Activated CD8-positive, alpha-beta memory T cell treated with anti-CD3 and anti-CD28 coated beads for 24 hours (primary cell): ENCODE results near the gene TPM1.
A peak's percentile ranks its signal among the peaks of the same experiment; 100 is the strongest.

Source experiments
- DNase-seq: peaks from one replicate; pipeline ENCODE4 v3.0.0-alpha.2; 2020

Gene TPM1

DNA sequence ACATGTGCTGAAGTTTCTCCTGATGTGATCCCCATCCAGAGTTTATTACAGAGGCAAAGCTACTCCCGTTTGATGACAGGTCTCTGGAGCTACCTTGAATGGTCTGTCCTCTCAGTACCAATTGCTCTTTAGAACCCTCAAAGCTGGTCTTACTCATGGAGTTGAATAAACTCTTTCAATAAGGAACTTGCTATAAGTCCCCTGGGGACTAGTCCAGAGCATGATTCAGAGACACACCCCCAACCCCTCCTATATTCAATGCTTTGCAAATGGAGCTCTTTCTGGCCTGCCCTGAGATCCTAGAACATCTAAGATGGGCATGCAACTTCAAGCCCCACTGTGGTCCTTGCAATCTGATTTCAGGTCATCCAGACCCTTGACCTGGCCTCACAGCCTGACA, 23.9 kb upstream of the TPM1 start:
- DNase-seq, result no peak

DNA sequence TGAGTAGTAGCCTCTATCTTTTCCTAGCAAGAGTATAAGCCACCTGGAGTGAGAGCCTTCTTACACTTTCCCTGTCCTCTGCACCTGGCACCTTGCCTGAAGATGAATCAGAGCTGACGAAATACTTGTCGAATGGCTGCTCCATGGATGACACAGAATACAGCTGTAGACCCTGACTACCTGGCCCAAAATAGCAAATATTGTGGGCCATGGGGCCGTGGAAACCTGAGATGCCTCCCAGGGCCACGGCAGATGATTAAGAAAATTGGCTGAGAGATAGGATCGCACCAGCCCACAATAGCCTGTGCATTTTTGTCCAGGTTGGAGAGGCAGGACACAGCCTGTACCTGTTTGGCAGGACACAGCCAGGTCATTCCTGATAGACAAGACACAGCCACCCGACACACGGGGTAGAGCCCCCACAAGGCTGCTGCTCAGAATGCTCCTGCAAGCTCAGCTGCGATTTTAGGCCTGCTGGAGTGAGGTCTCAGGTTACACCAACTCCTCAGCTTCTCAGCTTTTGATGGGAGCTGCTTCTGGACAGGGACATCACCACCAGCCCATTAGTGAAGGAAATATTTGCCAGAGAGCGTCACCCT, 22.9 kb upstream of the TPM1 start:
- no peak for DNase-seq

DNA sequence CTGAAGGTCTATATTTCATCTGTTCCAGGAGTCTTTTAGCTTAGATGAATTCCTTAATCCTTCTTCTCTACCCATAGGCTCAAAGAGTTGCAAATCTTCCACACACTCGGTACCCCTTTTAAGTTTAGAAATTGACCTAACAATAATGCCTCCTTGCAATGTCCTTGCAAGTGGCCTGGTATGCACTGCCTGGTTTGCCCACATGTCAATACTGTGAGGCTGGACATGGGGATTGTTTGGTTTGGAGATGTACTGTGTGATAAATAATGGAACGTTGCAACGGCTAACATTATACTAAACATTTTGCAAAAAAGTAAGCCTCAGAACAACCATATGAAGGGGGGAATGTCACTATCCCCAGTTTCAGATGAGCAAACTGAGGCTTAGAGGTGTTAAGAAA, 22.4 kb upstream of the TPM1 start:
- DNase-seq, result no peak

DNA sequence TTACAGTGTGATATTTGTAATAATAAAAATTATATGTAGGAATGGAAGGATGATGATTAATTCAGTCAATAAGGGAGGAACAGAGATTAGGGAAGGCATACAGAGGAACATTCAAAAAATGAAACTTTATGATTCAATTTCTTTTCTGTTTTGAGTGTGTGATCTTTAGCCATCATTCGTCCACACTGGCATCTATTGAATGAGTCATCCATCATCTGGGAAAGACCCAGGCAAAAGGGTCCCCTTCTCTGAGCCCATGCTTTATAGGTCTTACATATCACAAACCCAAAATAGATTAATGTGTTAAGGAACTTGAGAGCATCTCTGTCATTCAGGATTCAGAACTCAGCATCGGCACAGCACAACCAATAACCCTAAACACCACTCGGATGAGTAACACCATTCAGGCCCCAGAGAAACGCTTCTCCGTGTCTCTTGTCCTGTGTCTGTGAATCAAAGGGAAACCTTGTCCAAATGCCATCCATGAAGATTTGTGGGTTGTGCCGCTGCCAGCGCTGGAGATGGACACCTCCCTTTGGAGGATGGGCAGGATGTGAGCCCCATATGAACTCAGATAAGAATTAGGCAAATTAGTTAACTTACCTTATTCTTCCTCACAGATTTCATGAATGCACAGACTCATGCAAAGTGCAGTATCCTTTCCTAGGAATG, 21.7 kb upstream of the TPM1 start:
- DNase-seq, result no peak

DNA sequence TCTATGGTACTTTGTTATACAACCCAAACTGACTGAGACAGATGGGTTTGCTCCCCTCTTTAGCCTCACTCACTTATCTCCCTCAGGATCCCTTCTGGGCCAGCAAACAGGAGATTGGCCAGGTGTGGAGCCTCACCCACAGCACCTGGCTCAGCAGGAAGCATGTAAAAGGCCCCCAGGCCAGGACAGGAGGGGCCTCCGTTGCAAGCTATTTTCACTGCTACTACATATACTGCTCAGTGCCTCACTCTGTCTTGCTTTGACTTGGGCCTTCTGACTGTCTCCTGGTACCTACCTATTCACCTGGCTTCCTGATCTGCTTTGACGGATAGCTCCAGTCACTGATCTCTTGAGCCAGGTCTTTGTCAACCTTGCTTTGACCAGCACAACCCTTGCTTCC, 20.4 kb upstream of the TPM1 start:
- DNase-seq, result no peak

DNA sequence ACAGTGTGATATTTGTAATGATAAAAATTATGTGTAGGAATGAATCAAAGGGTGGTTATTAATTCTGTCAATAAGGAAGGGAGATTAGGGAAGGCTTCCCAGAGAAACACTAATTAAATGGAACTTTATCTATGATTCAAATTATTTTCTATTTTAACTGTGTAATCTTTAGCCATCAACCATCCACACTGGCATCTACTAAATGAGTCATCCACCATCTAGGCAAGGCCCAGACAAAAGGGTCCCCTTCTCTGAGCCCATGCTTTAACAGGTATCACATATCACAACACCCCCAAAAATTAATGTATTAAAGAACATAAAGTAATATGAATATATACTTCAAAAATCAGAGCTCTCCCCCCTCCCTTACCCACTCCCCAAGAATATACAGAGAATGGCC, 19.9 kb upstream of the TPM1 start:
- no peak for DNase-seq

DNA sequence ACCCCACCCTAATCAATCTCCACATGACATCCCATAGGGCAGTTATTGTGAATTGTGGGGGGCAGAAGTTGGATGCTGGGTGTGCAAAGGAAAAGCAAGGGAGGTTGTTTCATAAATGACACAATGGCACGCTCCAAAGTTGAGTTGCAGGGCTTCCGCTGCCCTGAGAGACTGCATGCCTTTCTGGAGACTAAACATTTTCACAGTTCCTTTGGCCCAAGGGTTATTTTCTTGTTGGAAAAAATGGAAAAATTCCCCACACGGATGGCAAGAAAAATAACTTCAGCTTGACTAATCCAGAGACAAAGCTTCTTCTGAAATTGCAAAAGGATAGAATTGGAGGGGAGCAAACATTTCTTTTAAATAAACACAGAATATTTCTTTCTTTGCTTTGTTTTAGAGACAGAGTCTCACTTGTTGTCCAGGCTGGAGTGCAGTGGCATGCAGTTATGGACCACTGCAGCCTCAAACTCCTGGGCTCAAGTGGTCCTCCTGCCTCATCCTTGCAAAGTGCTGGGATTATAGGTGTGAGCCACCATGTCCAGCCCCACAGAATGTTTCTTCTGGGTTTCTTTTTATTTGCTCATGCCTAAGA, 19.1 kb upstream of the TPM1 start:
- no peak for DNase-seq

DNA sequence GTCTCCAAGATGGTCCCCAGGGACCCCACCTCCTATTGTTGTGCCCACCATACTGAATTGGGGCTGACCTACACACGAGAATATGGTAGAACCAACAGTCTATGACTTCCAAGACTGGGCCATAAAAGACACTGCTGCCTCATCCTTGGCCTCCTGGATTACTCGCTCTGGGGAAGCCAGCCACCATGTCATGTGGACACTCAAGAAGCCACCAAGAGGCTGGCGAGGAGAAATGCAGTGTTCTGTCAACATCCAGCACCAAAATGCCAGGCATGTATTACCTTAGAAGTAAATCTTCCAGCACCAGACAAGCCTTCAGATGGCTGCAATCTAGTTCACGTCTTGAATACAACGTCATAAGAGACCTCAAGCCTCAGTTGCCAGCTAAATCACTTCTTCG, 17.1 kb upstream of the TPM1 start:
- no peak for DNase-seq

DNA sequence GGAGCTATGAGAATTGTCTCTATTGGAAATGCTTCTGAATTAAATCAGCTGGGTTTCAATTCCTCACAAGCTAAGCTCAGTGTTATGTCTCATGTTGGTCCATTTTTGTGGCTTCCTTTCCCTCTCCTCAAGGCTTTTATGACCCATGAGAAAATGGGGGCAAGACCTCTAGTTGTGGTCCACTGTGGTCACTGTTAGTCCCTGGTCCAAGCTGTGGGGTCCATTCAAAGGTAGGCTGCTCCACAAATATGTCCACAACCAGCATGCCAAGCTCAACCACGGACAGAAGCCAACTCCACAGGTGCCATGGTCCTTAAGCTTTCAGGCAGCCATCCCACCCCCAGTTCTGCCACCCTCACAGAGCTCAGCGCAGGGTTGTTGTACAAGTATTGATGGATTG, 14.9 kb upstream of the TPM1 start:
- no peak for DNase-seq

DNA sequence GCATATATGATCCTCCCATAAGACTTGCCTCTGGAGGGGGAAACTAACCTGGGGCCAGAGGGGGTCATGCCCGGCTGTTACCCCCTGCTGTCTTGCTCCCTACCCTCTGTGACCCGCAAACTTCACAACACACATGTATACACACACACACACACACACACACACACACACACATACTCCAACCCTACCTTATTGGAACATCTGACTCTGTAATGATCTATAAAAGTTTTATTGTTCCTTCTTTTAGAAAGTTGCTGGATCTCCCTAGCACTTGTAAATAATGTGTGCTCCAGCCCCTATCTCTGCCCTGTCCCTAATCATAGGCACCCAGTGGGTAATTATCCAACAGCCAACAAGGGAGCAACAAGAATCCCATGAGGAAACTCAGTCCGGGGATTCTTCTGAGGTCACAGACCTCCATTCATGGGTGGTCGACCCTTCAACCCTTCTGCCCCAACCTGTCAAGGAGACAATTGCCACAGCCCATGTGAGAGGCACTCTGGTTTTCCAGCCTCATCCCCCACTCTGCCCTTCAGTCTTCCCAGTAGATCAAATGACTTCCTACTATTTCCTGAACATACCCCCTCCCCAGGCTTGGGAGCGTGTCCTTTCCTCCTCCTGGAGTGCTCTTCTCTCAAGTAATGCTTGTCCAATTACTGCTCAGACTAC, 14.0 kb upstream of the TPM1 start:
- no peak for DNase-seq

DNA sequence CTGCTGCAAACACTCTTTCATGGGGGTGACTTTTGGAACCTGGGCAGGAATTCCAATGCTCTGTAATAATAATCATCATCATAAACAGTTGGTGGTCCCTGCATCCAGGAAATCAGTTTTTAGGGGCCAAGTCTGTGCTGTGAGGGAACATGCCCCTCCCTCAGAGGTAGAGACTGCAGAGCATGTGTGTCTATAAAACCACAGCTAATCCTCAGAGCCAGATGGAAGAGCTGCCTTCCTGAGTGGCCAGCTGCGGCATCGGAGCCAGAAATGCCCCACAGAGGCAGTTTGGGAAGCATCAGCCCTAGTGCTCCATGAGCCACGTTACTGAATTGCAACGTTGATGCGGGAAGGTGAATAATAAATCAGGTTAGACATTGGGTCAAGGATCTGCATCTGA, 12.9 kb upstream of the TPM1 start:
- no peak for DNase-seq

DNA sequence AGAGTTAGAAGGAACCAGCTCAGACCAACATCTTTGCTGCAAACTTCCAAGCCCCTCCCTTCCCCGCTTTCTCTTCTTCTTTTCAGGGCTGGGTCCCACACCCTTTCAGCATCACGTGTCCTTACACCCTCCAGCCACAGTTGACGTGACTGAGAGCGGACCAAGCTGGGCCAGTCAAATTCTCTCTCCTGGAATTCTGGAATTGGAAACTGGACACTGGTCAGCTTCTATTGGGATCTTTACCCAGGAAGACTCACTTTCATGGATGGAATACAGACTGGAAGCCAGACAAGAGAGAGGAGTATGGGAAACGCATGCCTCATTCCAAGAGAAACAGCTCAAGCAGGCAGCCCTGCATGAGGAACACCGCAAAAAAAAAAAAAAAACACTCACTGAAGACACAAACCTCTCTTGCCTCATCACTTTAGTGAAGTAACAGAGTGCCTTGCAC, 12.4 kb upstream of the TPM1 start:
- DNase-seq, result no peak

DNA sequence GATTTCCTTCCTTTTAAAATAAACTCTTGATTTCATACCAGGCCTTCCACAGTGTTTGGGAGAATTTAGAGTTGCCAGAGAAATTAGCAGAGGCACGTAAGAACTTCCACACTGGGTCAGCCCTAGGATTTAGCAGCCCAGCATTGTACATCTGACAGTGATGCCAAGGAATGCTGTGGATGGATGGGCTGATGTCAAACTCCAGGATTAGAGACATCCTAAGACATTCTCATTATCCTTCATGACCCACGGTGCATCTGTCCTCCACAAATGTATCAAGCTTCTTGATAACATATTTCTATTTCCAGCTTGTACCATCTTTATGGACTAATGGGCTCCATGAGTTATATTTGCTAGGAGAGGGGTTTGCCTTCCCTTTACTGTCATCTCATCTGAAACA, 8.0 kb upstream of the TPM1 start:
- no peak for DNase-seq

DNA sequence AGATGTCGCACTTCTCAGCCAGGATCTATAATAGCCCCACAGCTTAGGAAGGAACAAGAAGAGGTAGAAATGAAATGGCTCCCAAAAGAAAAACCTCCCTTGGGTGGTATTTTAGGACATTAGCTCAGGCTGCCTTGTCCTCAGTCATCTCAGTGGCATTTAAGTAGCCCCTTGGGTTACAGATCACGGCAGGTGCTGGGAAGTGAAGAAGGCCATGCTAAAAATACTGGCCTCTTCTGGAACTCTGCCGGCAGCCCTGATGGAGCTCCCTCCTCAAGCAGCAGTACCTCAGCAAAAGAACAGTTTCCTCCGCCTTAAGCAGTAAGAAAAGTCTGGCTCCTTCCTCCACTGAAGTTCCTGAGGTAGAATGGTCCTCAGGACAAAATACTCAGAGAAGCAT, 7.3 kb upstream of the TPM1 start:
- DNase-seq, result no peak

DNA sequence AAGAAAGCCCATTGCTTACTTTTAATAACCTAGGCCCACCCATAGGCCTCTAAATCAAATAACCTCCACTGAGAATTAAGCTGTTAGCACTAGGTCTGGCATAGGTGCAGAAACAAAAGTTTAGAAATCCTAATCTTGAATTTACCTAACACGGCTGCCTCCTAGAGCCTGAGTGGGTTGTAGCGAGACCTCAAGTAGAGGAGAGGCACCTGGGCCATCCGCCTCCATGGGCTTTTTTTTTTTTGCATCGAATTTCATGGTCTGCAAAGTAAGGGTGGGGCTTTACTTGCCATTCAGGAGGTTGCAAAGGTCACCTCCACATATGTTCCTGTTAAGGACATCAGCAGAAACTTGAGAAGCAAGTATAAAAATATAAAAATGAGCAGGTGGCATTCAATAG, 6.6 kb upstream of the TPM1 start:
- DNase-seq, result no peak

DNA sequence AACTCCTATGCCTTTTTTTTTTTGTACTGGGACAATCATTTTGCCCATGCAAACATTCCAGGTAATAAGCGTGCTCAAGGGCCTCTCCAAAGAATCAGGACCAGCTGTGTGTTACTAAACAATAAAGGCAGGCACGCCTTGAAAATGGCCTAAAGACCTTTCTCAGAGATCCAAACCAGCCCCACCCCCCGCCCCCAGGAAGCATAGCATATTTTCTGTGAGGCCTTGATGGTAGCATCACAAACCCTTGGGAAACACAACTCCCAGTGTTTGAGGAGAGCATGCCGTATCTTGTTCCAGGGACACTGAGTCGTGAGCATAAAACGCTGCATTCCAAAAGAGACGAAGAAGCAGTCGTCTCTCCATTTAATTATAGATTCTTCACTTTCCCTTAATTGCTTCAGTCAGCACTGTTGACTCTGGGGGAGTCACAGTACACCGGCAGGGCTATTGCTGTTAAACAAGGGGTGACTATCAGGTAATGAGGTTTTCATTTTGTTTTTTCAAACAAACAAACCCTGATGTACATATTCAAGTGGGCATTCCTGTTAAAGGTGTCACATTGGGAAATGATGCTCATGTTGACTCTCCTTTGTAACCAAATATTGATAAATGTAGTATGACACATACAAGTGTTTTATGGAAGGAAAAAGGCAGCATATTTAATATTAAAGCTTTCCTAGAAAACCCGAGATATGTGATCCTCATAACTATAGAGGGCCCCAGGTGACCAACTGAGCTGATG, 4.4 kb upstream of the TPM1 start:
- no peak for DNase-seq

DNA sequence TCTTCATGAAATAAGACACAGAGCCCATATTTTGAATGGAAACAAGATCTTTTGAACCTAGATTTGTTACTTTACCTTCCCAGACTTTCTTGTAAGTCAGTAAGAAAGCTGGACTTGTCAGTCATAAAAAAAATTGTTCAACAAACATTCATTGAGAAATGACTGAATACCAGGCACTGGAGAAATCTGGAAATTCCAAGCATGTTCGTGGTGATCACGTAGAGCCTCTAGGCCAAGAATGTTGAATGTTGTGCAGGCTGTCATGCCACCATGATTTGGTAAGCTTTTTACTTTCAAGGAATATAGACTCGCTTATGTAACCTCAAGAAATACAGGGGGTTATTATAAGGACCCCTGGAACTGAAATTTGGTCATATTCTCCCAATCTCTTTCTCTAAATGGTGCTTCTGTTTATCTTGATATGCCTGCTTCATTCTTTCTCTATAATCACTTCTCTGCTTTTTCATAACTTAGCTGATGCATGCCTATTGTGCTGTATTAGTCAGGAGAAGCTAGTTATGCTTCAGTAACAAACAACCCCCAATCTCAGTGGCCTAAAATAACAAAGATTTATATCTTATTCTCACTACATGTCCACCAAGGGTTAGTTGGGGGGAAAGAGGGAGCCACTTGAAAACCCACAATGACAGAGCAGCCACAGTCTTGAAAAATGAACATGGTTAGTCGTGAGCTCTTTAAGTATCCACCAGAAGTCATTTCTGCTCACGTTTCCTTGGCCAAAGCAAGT, 3.4 kb upstream of the TPM1 start:
- DNase-seq, result no peak

DNA sequence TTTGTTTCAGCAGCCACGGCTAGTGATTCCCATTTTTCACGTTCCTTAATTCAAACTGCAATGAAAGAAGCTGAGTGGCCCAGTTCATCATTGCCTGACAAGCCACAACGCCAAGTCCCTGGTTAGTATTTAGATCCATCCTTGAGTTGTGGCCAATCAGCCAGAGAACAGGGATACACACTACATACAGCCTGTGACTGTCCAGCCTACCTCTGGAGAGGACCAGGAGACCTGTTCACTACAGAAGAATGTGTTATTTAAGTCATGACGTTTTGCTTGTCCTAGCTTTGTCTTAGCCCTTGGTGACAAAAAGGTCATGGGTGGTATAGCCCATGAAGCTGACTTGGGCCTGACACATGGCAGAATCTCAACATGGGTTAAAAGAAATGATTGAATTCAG, 2.7 kb upstream of the TPM1 start:
- no peak for DNase-seq

DNA sequence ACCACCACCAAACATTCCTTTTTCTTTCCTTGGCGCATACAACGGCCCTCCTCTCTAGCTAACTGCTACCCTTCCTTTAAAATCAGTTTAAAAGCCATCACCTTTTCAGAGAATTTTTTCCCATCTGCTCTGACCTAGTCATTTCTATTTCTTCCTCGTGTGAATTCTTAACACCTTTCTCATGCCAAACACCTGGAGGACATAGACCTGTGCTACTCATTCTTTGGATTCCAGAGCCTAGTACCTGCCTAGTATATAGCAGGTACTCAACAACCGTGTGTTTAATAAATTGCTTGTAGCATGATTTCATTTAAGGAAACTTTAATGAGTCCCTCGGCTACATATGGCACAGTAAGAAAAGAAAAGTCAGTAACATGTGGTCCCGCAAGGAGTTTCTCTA, 2.0 kb upstream of the TPM1 start:
- no peak for DNase-seq

DNA sequence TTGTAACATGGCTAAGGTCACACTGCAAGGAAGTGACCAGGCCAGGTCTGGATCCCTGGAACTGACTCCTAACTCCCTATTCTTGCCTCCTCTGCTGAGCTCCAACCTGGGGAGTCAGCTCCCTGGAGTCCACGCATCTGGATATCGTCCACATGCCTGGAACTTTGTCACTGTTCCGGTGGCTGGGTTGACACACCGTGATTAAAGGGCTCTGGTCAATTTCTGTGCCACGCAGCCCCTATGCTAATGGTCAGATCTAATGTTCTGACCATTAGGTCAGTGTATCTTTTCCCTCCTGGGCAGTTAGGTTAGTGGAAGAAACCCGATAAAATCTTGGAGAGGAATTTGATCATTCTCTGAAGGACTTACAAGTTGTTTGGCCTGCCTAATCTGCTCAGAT, 1.6 kb upstream of the TPM1 start:
- no peak for DNase-seq

DNA sequence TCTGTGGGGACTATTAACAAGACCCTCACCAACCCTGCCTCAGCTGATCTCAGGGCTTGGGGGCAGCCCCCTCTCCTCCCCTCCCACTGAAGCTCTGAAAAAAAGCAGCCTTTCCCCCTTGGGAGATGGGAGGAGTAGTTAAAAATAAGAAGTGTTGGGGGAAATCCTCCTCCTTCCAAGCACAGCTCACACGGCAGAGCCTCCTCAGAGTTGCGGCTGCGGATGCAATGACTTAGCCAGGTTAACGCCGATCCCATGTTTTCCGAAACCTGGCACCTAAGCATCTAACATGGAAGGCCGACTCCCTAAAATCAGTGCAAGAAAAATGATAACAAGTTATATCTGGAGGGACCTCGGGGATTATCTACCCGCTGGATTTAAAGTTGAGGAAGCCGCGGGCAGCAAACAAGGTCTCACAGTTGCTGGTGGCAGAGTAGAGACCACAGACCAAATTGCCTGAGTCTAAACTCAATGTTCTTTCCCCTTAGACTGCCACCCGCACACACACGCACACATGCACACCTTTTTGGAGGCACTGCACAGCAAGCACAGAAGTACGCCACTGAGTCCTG, 1.1 kb upstream of the TPM1 start:
- no peak for DNase-seq

DNA sequence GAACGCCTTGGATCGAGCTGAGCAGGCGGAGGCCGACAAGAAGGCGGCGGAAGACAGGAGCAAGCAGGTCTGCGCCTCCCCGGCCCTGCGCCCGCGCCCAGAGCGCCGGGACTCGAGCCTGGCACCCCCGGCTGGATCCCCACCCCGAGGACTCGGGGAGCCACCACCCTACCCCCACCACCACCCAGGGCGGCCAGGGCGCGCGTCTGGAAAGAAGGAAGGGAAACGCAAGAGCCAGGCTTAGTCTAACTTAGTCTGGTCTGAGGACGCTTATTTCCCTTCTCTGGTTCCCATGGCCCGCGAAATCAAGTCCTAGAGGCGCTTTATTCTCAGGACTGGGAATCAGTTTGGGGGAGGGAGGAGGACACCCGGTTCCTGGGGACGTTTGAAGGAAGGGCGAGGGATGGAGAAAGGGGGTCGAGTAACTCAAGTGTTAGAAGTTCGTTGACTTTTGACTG, 359 bp downstream of the TPM1 start:
- peak; percentile 62 for DNase-seq
